ENCODE measurements around the gene ABCC1. TPM values are rescaled to one million over a fixed set of nuclear protein-coding genes. Genes with fewer than 3 reads are reported as not detected.
A peak's percentile ranks its signal among the peaks of the same experiment; 100 is the strongest.

Gene ABCC1
- total RNA-seq, 2 donors from 2014 or later = 33.4 to 87.7 TPM

DNA sequence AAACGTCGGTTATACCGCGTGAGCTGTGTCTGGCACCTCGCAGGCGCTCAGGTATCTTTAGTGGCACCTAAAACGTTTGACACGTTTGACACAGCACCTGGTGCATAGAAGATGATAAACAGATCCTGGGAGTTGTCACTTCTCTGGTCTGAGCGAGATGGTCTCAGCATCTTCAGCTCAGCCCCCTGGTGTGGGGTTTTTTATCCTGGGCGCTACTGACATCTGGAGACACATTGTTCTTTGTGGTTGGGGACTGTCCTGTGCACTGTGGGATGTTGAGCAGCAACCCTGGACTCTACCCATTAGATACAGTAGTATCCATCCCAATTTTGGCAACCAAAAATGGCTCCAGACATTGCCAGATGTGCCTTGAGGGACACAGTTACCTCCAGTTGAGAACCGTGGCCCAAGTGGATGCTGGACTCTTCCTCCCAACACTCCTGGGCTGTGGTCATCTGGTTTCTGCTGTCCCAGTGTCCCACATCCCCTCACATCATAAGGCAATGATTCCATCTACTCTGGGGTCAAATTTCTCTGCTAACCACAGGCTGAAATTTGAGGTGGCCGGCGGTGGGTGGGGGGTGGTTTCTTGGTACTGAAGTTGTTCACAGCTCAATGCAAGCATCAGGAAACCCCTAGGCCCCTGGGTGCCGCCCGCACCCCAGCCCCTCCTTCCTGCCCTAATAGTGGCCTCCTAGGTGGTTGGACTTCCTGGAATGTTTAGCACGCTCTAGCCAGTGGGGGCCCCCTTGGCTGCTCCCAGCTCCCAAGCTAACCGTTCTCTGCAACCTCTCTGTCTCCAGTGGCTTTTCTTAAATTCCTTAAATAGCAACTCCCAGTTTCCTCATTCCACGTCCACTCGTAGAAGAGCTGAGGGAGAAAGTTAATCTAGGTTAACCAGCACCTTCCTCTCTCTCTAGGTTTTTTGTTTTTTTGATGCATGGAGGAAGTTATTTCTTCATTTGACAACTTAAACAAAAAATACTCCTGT lies 124.8 kb downstream of the ABCC1 start:
- Histone ChIP-seq H3K27me3 (replicated peaks; ENCODE audit: insufficient read depth) (no peaks in the 10 kb centered on the region), H3K36me3 (peaks cover 0 to 5% of the 10 kb centered on the region in 2 donors), H3K27ac (peak overlapping the region; percentile 35 to 65), H3K4me3 (no peak overlapping the region), H3K9me3 (no peaks in the 10 kb centered on the region), H3K4me1 (replicated peaks) (no peaks in the 10 kb centered on the region)
- TF ChIP-seq, protein P1, sequence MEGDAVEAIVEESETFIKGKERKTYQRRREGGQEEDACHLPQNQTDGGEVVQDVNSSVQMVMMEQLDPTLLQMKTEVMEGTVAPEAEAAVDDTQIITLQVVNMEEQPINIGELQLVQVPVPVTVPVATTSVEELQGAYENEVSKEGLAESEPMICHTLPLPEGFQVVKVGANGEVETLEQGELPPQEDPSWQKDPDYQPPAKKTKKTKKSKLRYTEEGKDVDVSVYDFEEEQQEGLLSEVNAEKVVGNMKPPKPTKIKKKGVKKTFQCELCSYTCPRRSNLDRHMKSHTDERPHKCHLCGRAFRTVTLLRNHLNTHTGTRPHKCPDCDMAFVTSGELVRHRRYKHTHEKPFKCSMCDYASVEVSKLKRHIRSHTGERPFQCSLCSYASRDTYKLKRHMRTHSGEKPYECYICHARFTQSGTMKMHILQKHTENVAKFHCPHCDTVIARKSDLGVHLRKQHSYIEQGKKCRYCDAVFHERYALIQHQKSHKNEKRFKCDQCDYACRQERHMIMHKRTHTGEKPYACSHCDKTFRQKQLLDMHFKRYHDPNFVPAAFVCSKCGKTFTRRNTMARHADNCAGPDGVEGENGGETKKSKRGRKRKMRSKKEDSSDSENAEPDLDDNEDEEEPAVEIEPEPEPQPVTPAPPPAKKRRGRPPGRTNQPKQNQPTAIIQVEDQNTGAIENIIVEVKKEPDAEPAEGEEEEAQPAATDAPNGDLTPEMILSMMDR (IDR thresholded peaks at IDR 0.05) = no peak
- no peak for TF ChIP-seq POLR2AphosphoS5 (IDR thresholded peaks at IDR 0.05)
- TF ChIP-seq POLR2A (IDR thresholded peaks at IDR 0.05) = no peak
- intact Hi-C loops (cut with DNase I) = no loop called here
- 58% methylated on average over 19 of the region's 19 CpGs for WGBS
- no peak for DNase-seq (ENCODE audit: low spot score)

DNA sequence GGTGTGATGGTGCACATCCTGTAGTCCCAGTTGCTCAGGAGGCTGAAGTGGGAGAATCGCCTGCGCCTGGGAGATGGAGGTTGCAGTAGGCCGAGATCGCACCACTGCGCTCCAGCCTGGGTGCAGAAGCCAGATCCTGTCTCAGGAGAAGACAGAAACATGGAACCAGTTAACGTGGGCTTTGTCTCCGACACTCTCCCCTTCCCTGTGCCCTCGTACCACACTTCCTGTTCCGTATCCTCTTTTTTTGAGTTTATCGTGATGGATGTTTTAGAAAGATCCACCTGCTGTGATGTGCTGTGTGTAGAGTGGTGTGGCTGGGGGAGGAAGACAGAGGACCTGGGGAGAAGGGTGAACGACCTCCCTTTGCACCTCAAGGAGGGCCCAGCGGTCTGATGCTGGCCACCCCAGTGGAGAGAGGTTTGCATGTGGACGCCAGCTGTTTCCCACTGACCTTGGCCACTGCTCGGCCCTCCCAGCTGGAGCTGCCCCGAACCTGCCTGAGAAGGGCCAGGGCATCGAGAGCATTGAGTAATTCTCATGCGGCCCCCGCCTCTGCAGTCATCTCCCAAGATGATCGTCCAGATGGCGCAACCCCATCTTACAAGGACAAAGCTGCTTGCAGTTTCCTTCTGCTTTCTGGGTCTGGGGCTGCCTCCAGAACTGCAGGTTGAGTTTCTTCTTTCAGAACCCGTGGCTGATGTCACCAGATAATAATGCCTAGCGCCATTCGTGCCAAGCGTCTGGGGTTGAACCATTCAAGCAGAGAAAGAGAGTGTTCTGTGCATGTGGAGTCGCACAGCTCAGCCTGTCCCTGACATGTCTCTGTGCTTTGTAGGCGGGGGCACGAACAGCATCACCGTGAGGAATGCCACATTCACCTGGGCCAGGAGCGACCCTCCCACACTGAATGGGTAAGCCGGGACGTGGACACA lies 126.3 kb downstream of the ABCC1 start:
- Histone ChIP-seq H3K27me3 (replicated peaks; ENCODE audit: insufficient read depth) (no peaks in the 10 kb centered on the region), H3K36me3 (peaks cover 0 to 5% of the 10 kb centered on the region in 2 donors), H3K4me3 (no peak overlapping the region), H3K27ac (peak overlapping the region; percentile 35 to 65), H3K9me3 (no peaks in the 10 kb centered on the region), H3K4me1 (replicated peaks) (no peaks in the 10 kb centered on the region)
- no peak for DNase-seq (ENCODE audit: low spot score)
- intact Hi-C loops (cut with DNase I) = no loop called here
- 75% methylated on average over 30 of the region's 31 CpGs for WGBS
- no peak for TF ChIP-seq POLR2AphosphoS5 (IDR thresholded peaks at IDR 0.05)
- no peak for TF ChIP-seq POLR2A (IDR thresholded peaks at IDR 0.05)
- TF ChIP-seq, protein P1 (IDR thresholded peaks at IDR 0.05) = no peak

DNA sequence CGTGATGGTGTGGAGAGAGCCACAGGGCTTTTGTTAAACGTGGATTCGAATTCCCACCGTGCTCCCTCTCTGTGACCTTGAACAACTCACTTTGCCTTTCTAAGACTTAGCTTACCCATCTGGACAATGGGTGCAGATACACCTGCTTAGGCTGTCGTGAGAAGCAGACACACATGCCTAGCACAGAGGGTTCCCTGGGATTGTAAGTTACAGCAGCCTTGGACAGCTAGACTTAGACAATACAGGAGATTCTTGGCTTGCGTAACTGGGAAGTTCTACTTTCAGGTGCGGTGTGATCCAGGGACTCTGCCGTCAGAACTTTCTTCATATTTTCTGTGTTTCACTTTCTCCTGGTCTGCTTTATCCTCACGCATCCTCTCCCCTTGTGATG lies 127.0 kb downstream of the ABCC1 start:
- no peaks in the 10 kb centered on the region for H3K9me3 ChIP-seq
- H3K27me3 ChIP-seq (replicated peaks; ENCODE audit: insufficient read depth) = no peaks in the 10 kb centered on the region
- H3K4me3 ChIP-seq = no peak overlapping the region
- intact Hi-C loops (cut with DNase I) = no loop called here
- TF ChIP-seq POLR2AphosphoS5 (IDR thresholded peaks at IDR 0.05) (no peak), POLR2A (IDR thresholded peaks at IDR 0.05) (no peak)
- TF ChIP-seq, protein P1 (IDR thresholded peaks at IDR 0.05) = no peak
- no peaks in the 10 kb centered on the region for H3K4me1 ChIP-seq (replicated peaks)
- H3K36me3 ChIP-seq = peaks cover 0 to 5% of the 10 kb centered on the region in 2 donors
- peak overlapping the region; percentile 34 to 65 for H3K27ac ChIP-seq
- 86% methylated on average over 9 of the region's 9 CpGs for WGBS
- DNase-seq (ENCODE audit: low spot score) = no peak

DNA sequence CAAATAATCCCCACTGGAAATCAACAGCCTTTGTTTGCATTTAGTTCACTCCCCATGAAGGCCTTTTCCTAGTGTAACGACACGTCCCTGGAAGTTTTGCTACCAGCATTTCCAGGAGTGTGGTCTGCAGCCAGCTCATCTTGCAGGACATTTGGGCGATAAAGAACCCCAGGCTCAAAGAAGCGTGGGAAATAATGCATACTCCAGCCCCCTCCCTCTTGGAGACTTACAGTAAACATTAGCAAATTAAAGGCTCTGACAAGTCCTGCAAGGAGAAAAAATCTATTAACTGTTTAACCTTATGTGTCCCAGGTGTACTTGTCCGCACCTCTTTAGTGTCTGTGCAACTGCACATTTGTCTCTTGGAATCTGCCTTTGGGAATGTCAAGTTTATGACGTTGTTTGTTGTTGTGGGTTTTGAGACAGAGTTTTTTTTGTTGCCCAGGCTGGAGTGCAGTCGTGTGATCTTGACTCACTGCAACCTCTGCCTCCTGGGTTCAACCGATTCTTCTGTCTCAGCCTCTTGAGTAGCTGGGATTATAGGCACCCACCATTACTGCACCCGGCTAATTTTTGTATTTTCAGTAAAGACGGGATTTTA lies 131.1 kb downstream of the ABCC1 start:
- H3K36me3 ChIP-seq = peaks cover 9 to 15% of the 10 kb centered on the region in 2 donors
- TF ChIP-seq POLR2A (IDR thresholded peaks at IDR 0.05) (no peak), POLR2AphosphoS5 (IDR thresholded peaks at IDR 0.05) (no peak)
- TF ChIP-seq, protein P1 (IDR thresholded peaks at IDR 0.05) = no peak
- intact Hi-C loops (cut with DNase I) = no loop called here
- WGBS = 72% methylated on average over 10 of the region's 10 CpGs
- H3K4me1 ChIP-seq (replicated peaks) = no peaks in the 10 kb centered on the region
- DNase-seq (ENCODE audit: low spot score) = no peak
- H3K27ac ChIP-seq = peak overlapping the region; percentile 50 to 65
- no peak overlapping the region for H3K4me3 ChIP-seq
- no peaks in the 10 kb centered on the region for H3K27me3 ChIP-seq (replicated peaks; ENCODE audit: insufficient read depth)
- no peaks in the 10 kb centered on the region for H3K9me3 ChIP-seq
